ENCODE data around the gene SLC11A1.

GRCh38 chr2:218332920-218333645 lies 49.0 kb upstream of the SLC11A1 start:
- TF ChIP-seq CTCF (tag by site-specific recombination; IDR thresholded peaks at IDR 0.05), result no peak
- no peak for TF ChIP-seq ZNF660 (tag by site-specific recombination; IDR thresholded peaks at IDR 0.05)
- no peak for TF ChIP-seq ZNF146 (tag by site-specific recombination; IDR thresholded peaks at IDR 0.05)
- no peak for TF ChIP-seq ZNF610 (tag by site-specific recombination; IDR thresholded peaks at IDR 0.05; ENCODE audit: borderline replicate concordance)
- TF ChIP-seq ZBTB8A (tag by site-specific recombination; IDR thresholded peaks at IDR 0.05), result no peak
- no peak for TF ChIP-seq ZNF433 (tag by site-specific recombination; IDR thresholded peaks at IDR 0.05; ENCODE audit: low read depth)
- TF ChIP-seq ZNF324 (tag by site-specific recombination; IDR thresholded peaks at IDR 0.05), result no peak
- TF ChIP-seq, protein P1, sequence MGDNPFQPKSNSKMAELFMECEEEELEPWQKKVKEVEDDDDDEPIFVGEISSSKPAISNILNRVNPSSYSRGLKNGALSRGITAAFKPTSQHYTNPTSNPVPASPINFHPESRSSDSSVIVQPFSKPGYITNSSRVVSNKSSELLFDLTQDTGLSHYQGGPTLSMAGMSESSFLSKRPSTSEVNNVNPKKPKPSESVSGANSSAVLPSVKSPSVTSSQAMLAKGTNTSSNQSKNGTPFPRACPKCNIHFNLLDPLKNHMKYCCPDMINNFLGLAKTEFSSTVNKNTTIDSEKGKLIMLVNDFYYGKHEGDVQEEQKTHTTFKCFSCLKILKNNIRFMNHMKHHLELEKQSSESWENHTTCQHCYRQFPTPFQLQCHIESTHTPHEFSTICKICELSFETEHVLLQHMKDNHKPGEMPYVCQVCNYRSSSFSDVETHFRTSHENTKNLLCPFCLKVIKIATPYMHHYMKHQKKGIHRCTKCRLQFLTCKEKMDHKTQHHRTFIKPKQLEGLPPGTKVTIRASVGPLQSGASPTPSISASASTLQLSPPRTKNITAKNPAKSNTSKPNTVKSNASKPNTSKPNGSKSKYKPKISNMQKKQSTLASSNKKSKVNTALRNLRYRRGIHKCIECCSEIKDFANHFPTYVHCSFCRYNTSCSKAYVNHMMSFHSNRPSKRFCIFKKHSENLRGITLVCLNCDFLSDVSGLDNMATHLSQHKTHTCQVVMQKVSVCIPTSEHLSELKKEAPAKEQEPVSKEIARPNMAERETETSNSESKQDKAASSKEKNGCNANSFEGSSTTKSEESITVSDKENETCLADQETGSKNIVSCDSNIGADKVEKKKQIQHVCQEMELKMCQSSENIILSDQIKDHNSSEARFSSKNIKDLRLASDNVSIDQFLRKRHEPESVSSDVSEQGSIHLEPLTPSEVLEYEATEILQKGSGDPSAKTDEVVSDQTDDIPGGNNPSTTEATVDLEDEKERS (tag by site-specific recombination; IDR thresholded peaks at IDR 0.05), result no peak
